GM18498 (cell line): ENCODE measurements around the gene CARNS1.

ENCODE experiments used
- ATAC-seq: cut with Tn5 transposase; IDR thresholded peaks from one replicate; pipeline ENCODE4 v1.9.1; 2021; ENCODE audit warnings: mild to moderate bottlenecking, moderate library complexity; ENCODE audit not compliant: unreplicated experiment

Gene CARNS1

GRCh38 chr11:67439321-67440228 lies 24.1 kb downstream of the CARNS1 start:
- ATAC-seq: no peak

- no peak for ATAC-seq
These were observed 25.0 kb downstream of the CARNS1 start for GRCh38 chr11:67440229-67441097.

GRCh38 chr11:67441098-67441563 lies 25.7 kb downstream of the CARNS1 start:
- ATAC-seq: no peak

GRCh38 chr11:67441731-67442351 lies 26.4 kb downstream of the CARNS1 start:
- ATAC-seq: no peak

- ATAC-seq: peak; percentile 6
These were observed 27.3 kb downstream of the CARNS1 start for GRCh38 chr11:67442504-67443404.

- no peak for ATAC-seq
These were observed 30.0 kb downstream of the CARNS1 start for GRCh38 chr11:67445515-67445914.

GRCh38 chr11:67448220-67448609 lies 32.7 kb downstream of the CARNS1 start:
- no peak for ATAC-seq

GRCh38 chr11:67449116-67449844 lies 33.8 kb downstream of the CARNS1 start:
- no peak for ATAC-seq

GRCh38 chr11:67450796-67451657 lies 35.5 kb downstream of the CARNS1 start:
- ATAC-seq: no peak

- no peak for ATAC-seq
These were observed 36.1 kb downstream of the CARNS1 start for GRCh38 chr11:67451658-67451976.

- no peak for ATAC-seq
These were observed 36.9 kb downstream of the CARNS1 start, which contains the start of gene GPR152 for GRCh38 chr11:67452141-67452952. GPR152 (minus strand) TSS chr11:67452729; CDS start chr11:67452724, 5 bp downstream.

- ATAC-seq: no peak
These were observed 38.6 kb downstream of the CARNS1 start for GRCh38 chr11:67453816-67454732.

- no peak for ATAC-seq
These were observed 39.6 kb downstream of the CARNS1 start, which contains the start of gene CABP4 for GRCh38 chr11:67455054-67455453. CABP4 (plus strand) TSS chr11:67455354; CDS start chr11:67455424, 70 bp downstream.

GRCh38 chr11:67456068-67456705 lies 40.7 kb downstream of the CARNS1 start:
- ATAC-seq: no peak

GRCh38 chr11:67457453-67457852 lies 42.0 kb downstream of the CARNS1 start:
- no peak for ATAC-seq

GRCh38 chr11:67458266-67458665 lies 42.8 kb downstream of the CARNS1 start:
- no peak for ATAC-seq
